Muscle layer of colon (tissue), 2 donors: ENCODE data around the gene OPCML.

Experiments used
- H3K27ac ChIP-seq: one replicate; pipeline ENCODE4 v1.7.0; 2013; ENCODE audit warnings: low read depth, mild to moderate bottlenecking, low read length, moderate library complexity
- H3K27me3 ChIP-seq, 2 donors: one replicate each; pipeline ENCODE4 v1.7.0; 2013; ENCODE audit warnings: low read length in 2 of 2, mild to moderate bottlenecking in 2 of 2; ENCODE audit not compliant: insufficient read depth in 2 of 2, control insufficient read depth in 1 of 2
- H3K36me3 ChIP-seq: one replicate; pipeline ENCODE4 v1.7.0; 2013; ENCODE audit warnings: mild to moderate bottlenecking, low read length; ENCODE audit not compliant: insufficient read depth
- H3K4me1 ChIP-seq: one replicate; pipeline ENCODE4 v1.7.0; 2013; ENCODE audit warnings: mild to moderate bottlenecking, low read length; ENCODE audit not compliant: insufficient read depth
- H3K4me3 ChIP-seq, 2 donors: one replicate each; pipeline ENCODE4 v1.7.0; 2013; ENCODE audit warnings: low read length in 2 of 2, low read depth in 1 of 2, mild to moderate bottlenecking in 1 of 2, moderate library complexity in 1 of 2
- H3K9ac ChIP-seq: one replicate; pipeline ENCODE4 v1.7.0; 2013; ENCODE audit warnings: low read length
- H3K9me3 ChIP-seq: one replicate; pipeline ENCODE4 v1.7.0; 2013; ENCODE audit warnings: mild to moderate bottlenecking, low read length
- donor health status: abdominal sarcoma.
- donor health status: Adenocarcinoma of cecum.

OPCML gene

GRCh38 chr11:133222425-133223330 is 309.6 kb downstream of the OPCML start:
- Histone ChIP-seq H3K4me1 (no peaks in the 10 kb centered on the region), H3K9me3 (no peaks in the 10 kb centered on the region)

GRCh38 chr11:133219543-133219942 is 312.8 kb downstream of the OPCML start:
- H3K4me1 ChIP-seq, result no peaks in the 10 kb centered on the region
- no peaks in the 10 kb centered on the region for H3K27me3 ChIP-seq
- H3K4me3 ChIP-seq, result no peak overlapping the region
- H3K27ac ChIP-seq, result no peak overlapping the region
- no peaks in the 10 kb centered on the region for H3K9me3 ChIP-seq
- H3K9ac ChIP-seq, result no peak overlapping the region
- H3K36me3 ChIP-seq, result no peaks in the 10 kb centered on the region

More at GRCh38 chr11:133222425-133223330, 309.6 kb downstream of the OPCML start:
- Histone ChIP-seq H3K4me3 (no peak overlapping the region), H3K36me3 (no peaks in the 10 kb centered on the region), H3K27me3 (peaks cover 0 to 4% of the 10 kb centered on the region in 2 donors), H3K27ac (no peak overlapping the region), H3K9ac (no peak overlapping the region)

DNA sequence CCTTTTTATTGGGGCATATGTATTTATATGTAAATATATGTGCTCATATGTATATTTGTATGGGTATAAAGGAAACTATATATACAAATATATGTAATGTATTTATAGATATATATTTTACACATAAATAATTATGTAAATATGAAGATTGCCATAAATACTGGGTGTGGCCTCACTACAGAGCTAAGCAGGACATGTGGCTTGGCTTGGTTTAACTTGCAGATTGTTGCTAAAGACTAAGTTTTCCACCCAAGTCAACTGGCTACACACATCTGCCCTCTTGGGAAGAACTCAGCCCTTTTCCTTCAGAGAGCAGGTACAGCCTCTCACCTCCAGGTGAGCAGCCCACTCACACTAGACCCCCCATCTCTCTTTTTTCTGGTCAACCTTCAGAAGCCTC is 315.5 kb downstream of the OPCML start:
- Histone ChIP-seq H3K27ac (no peak overlapping the region), H3K4me1 (no peaks in the 10 kb centered on the region), H3K36me3 (no peaks in the 10 kb centered on the region), H3K27me3 (no peaks in the 10 kb centered on the region), H3K4me3 (no peak overlapping the region), H3K9ac (no peak overlapping the region), H3K9me3 (no peaks in the 10 kb centered on the region)

DNA sequence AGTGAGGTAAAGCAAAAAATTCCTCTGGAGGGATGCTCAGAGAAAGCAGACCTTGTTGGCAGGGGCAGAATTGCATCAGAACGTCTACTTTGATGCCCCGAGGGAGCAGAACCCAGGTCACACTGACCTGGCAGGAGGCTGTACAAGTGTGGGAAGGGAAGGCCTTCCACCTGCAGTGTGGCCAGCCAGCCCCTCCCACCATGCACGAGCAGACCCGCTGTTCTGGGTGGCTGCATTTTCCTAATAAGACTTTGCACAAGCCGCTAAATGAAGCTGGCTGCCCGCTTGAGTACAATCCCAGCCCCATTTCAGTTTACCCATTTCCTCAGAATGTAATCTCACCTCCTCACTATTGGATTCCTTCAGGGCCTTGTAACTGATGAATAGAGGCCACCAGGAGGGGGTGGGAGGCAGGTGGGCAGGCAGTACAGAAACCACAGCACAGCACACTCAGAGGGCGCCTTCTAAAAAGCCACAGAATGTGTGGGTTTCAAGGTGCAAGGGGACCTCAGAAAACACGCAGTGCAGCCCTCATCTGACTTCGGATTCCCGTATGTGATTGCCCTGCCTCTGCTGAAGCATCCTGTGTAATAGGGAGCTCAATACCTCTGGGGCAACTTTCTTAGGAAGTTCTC is 316.6 kb downstream of the OPCML start:
- H3K9ac ChIP-seq, result no peak overlapping the region
- no peaks in the 10 kb centered on the region for H3K9me3 ChIP-seq
- H3K27me3 ChIP-seq, result no peaks in the 10 kb centered on the region
- H3K36me3 ChIP-seq, result no peaks in the 10 kb centered on the region
- no peak overlapping the region for H3K4me3 ChIP-seq
- H3K4me1 ChIP-seq, result no peaks in the 10 kb centered on the region
- H3K27ac ChIP-seq, result no peak overlapping the region

DNA sequence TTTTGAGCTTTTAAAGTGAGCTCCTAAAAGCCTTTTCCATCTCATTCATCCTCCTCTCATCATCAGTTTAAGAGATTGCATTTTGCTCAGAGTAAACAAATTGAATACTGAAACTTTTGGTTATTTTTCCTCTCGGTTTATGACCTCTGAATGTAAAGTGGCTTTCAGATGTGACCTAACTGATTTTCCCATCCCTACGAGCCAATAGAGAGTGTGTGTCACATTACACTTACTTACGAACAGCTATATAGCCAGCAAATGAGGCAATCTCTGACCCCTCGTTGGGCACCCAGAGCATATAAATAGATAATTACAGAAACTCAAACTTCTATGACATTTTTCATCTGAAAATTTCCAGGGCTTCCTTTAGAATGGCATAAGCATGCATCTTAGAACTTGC is 317.7 kb downstream of the OPCML start:
- no peak overlapping the region for H3K27ac ChIP-seq
- no peaks in the 10 kb centered on the region for H3K27me3 ChIP-seq
- H3K4me3 ChIP-seq, result no peak overlapping the region
- no peak overlapping the region for H3K9ac ChIP-seq
- no peaks in the 10 kb centered on the region for H3K36me3 ChIP-seq
- H3K4me1 ChIP-seq, result no peaks in the 10 kb centered on the region
- H3K9me3 ChIP-seq, result no peaks in the 10 kb centered on the region

DNA sequence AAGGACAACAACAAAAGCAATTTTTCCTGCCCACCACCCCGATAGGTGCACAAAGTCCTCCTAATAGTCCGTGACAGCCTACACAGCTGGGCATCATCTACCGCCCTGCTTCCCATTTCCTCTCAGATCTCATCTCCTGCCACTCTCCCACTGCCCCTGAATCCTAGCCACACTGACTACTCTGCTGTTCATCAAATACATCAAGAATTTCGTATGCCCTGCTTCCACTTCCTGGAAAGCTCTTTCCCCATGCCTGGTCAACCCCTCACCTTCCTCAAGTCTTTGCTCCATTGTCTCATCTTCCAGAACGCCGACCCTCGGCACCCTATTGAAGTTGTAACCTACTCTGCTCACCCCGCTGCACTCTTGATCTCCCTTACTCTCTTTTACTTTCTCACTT is 320.1 kb downstream of the OPCML start:
- Histone ChIP-seq H3K4me1 (no peaks in the 10 kb centered on the region), H3K4me3 (no peak overlapping the region), H3K9ac (no peak overlapping the region), H3K27ac (no peak overlapping the region), H3K9me3 (no peaks in the 10 kb centered on the region), H3K27me3 (no peaks in the 10 kb centered on the region), H3K36me3 (no peaks in the 10 kb centered on the region)

GRCh38 chr11:133207995-133208394 is 324.3 kb downstream of the OPCML start:
- Histone ChIP-seq H3K27ac (no peak overlapping the region), H3K9ac (no peak overlapping the region), H3K36me3 (no peaks in the 10 kb centered on the region), H3K9me3 (no peaks in the 10 kb centered on the region), H3K4me1 (no peaks in the 10 kb centered on the region), H3K4me3 (no peak overlapping the region), H3K27me3 (no peaks in the 10 kb centered on the region)

DNA sequence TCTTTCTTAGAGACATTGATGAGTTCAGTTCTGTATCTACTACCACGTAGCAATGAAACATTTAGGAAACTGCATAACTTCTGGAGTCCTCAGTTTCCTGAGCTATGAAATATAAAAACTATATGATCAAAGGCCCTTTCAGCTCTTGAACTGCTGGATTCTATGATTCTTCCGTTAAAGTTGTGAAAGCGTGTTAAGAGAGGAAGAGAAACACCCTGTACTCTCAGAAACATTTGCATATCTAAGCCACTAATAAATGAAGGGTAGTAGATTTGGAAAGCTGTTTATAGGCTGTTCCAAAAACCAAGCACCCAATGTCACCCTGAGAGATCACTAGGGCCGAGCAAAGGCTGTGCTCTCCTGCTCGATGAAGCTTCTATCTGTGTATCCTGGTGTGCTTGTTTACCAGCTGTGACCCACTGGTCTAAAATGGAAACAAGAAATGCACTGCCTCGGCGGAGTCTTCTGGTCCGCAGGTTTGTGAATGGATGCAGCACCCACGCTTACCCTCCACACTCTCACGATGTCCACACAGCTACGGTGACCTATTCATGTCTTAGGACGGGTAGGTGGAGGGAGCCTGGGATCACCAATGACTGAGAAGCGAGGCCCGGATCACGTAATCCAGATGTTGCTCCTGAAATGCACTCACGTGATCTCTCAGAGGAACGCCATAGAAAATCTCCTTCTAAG is 325.8 kb downstream of the OPCML start:
- Histone ChIP-seq H3K27me3 (no peaks in the 10 kb centered on the region), H3K4me3 (no peak overlapping the region), H3K36me3 (no peaks in the 10 kb centered on the region), H3K27ac (no peak overlapping the region), H3K9me3 (no peaks in the 10 kb centered on the region), H3K4me1 (no peaks in the 10 kb centered on the region), H3K9ac (no peak overlapping the region)

GRCh38 chr11:133204158-133204557 is 328.1 kb downstream of the OPCML start:
- Histone ChIP-seq H3K9ac (no peak overlapping the region), H3K4me1 (no peaks in the 10 kb centered on the region), H3K27ac (no peak overlapping the region), H3K36me3 (no peaks in the 10 kb centered on the region), H3K9me3 (no peaks in the 10 kb centered on the region), H3K4me3 (no peak overlapping the region), H3K27me3 (no peaks in the 10 kb centered on the region)

- no peak overlapping the region for H3K27ac ChIP-seq
- no peaks in the 10 kb centered on the region for H3K27me3 ChIP-seq
- no peak overlapping the region for H3K4me3 ChIP-seq
- no peaks in the 10 kb centered on the region for H3K36me3 ChIP-seq
- no peak overlapping the region for H3K9ac ChIP-seq
- no peaks in the 10 kb centered on the region for H3K9me3 ChIP-seq
- H3K4me1 ChIP-seq, result no peaks in the 10 kb centered on the region
Measured at GRCh38 chr11:133202816-133203215, 329.5 kb downstream of the OPCML start.

GRCh38 chr11:133198438-133198837 is 333.9 kb downstream of the OPCML start:
- Histone ChIP-seq H3K9ac (no peak overlapping the region), H3K4me3 (no peak overlapping the region)

More at GRCh38 chr11:133198438-133198837, 333.9 kb downstream of the OPCML start:
- no peaks in the 10 kb centered on the region for H3K27me3 ChIP-seq
- no peak overlapping the region for H3K27ac ChIP-seq
- no peaks in the 10 kb centered on the region for H3K36me3 ChIP-seq
- H3K4me1 ChIP-seq, result no peaks in the 10 kb centered on the region
- H3K9me3 ChIP-seq, result no peaks in the 10 kb centered on the region
